H9 (cell line): ENCODE measurements around the gene LPCAT1. TPM values are rescaled to one million over a fixed set of nuclear protein-coding genes. Genes with fewer than 3 reads are reported as not detected.
A peak's percentile ranks its signal among the peaks of the same experiment; 100 is the strongest.

Experiments used
- DNase-seq: peaks from one replicate; pipeline ENCODE4 v3.0.0-alpha.2; 2017
- H2AFZ ChIP-seq: one replicate; pipeline ENCODE4 v1.6.1; 2013; ENCODE audit warnings: mild to moderate bottlenecking, low read length, control low read depth, moderate library complexity
- H2AK5ac ChIP-seq: 2 replicates; pipeline ENCODE4 v1.6.1; 2013; ENCODE audit warnings: low read length, control low read depth, mixed read lengths; ENCODE audit not compliant: insufficient read length
- H2BK120ac ChIP-seq: one replicate; pipeline ENCODE4 v1.6.1; 2013; ENCODE audit warnings: low read depth, mild to moderate bottlenecking, low read length, control low read depth, inconsistent platforms; ENCODE audit not compliant: poor library complexity, severe bottlenecking
- H2BK12ac ChIP-seq: 2 replicates; pipeline ENCODE4 v1.6.1; 2013; ENCODE audit warnings: low read length, control low read depth, mixed read lengths, low read depth; ENCODE audit not compliant: insufficient read length
- H2BK15ac ChIP-seq: 2 replicates; pipeline ENCODE4 v1.6.1; 2013; ENCODE audit warnings: low read depth, low read length, control low read depth
- H2BK20ac ChIP-seq: one replicate; pipeline ENCODE4 v1.6.1; 2013; ENCODE audit warnings: low read depth, mild to moderate bottlenecking, low read length, control low read depth, inconsistent platforms; ENCODE audit not compliant: poor library complexity, severe bottlenecking
- H2BK5ac ChIP-seq: 2 replicates; pipeline ENCODE4 v1.6.1; 2013; ENCODE audit warnings: low read length, control low read depth, mixed read lengths; ENCODE audit not compliant: insufficient read length
- H3K14ac ChIP-seq: 2 replicates; pipeline ENCODE4 v1.6.1; 2013; ENCODE audit warnings: low read length, control low read depth; ENCODE audit not compliant: insufficient read depth
- H3K18ac ChIP-seq: 2 replicates; pipeline ENCODE4 v1.6.1; 2013; ENCODE audit warnings: low read depth, mild to moderate bottlenecking, mixed read lengths, low read length, control low read depth; ENCODE audit not compliant: insufficient read length
- H3K23ac ChIP-seq: 2 replicates; pipeline ENCODE4 v1.6.1; 2013; ENCODE audit warnings: low read length, control low read depth, mixed read lengths, low read depth; ENCODE audit not compliant: insufficient read length
- H3K23me2 ChIP-seq: 2 replicates; pipeline ENCODE4 v1.6.1; 2013; ENCODE audit warnings: low read depth, mild to moderate bottlenecking, mixed read lengths, low read length, control low read depth; ENCODE audit not compliant: insufficient read length, poor library complexity, severe bottlenecking
- H3K27ac ChIP-seq: 2 replicates; pipeline ENCODE4 v1.5.1; 2013; ENCODE audit warnings: low read length, control low read depth, mixed read lengths, low read depth; ENCODE audit not compliant: insufficient read length
- H3K27me3 ChIP-seq: 2 replicates; pipeline ENCODE4 v1.6.1; 2013; ENCODE audit warnings: low read length, control low read depth, inconsistent platforms; ENCODE audit not compliant: insufficient read depth
- H3K4ac ChIP-seq: 2 replicates; pipeline ENCODE4 v1.6.1; 2013; ENCODE audit warnings: low read depth, mild to moderate bottlenecking, control low read depth, inconsistent platforms, low read length, moderate library complexity
- H3K4me1 ChIP-seq: 2 replicates; pipeline ENCODE4 v1.6.1; 2013; ENCODE audit warnings: low read length, control low read depth, inconsistent platforms; ENCODE audit not compliant: insufficient read depth
- H3K4me2 ChIP-seq: 2 replicates; pipeline ENCODE4 v1.6.1; 2013; ENCODE audit warnings: low read length, control low read depth, mixed read lengths; ENCODE audit not compliant: insufficient read length, insufficient read depth
- H3K56ac ChIP-seq: 2 replicates; pipeline ENCODE4 v1.6.1; 2013; ENCODE audit warnings: low read depth, mild to moderate bottlenecking, mixed read lengths, low read length, control low read depth; ENCODE audit not compliant: insufficient read length
- H3K79me1 ChIP-seq: 2 replicates; pipeline ENCODE4 v1.6.1; 2013; ENCODE audit warnings: low read depth, mild to moderate bottlenecking, moderate library complexity, low read length, control low read depth, inconsistent platforms; ENCODE audit not compliant: insufficient read depth, poor library complexity, severe bottlenecking
- H3K79me2 ChIP-seq: 2 replicates; pipeline ENCODE4 v1.6.1; 2013; ENCODE audit warnings: low read length, control low read depth, inconsistent platforms; ENCODE audit not compliant: insufficient read depth
- H3K9ac ChIP-seq: 2 replicates; pipeline ENCODE4 v1.6.1; 2013; ENCODE audit warnings: low read length, control low read depth, mixed read lengths; ENCODE audit not compliant: insufficient read length; ENCODE audit errors: extremely low read depth
- H3K9me3 ChIP-seq: one replicate; pipeline ENCODE4 v1.6.1; 2013; ENCODE audit warnings: low read depth, low read length, inconsistent platforms; ENCODE audit not compliant: control insufficient read depth
- H3T11ph ChIP-seq: one replicate; pipeline ENCODE4 v1.6.1; 2013; ENCODE audit warnings: mild to moderate bottlenecking, low read length, control low read depth, inconsistent platforms
- H4K20me1 ChIP-seq: one replicate; pipeline ENCODE4 v1.6.1; 2013; ENCODE audit not compliant: control insufficient read depth, insufficient read length, insufficient read depth
- H4K5ac ChIP-seq: 2 replicates; pipeline ENCODE4 v1.6.1; 2013; ENCODE audit warnings: low read depth, mild to moderate bottlenecking, mixed read lengths, low read length, control low read depth; ENCODE audit not compliant: insufficient read length
- H4K8ac ChIP-seq: replicated peaks from 2 replicates; pipeline ENCODE4 v1.6.1; 2013; ENCODE audit warnings: low read length, control low read depth, mixed read lengths, low read depth; ENCODE audit not compliant: insufficient read length
- H4K91ac ChIP-seq: 2 replicates; pipeline ENCODE4 v1.6.1; 2013; ENCODE audit warnings: low read depth, mild to moderate bottlenecking, moderate library complexity, mixed read lengths, low read length, control low read depth; ENCODE audit not compliant: insufficient read length
- H3K27ac Mint-ChIP-seq, 3 experiments: 2 replicates in 2 of 3; 3 replicates in 1 of 3; pipeline ENCODE4 v1.8.0; 2020 to 2021; ENCODE audit warnings: mixed read lengths in 3 of 3, mild to moderate bottlenecking in 1 of 3, moderate library complexity in 1 of 3
- H3K27me3 Mint-ChIP-seq: 2 replicates; pipeline ENCODE4 v1.8.0; 2021; ENCODE audit warnings: low read depth, mild to moderate bottlenecking, moderate library complexity, mixed read lengths
- H3K36me3 Mint-ChIP-seq, 3 experiments: 2 replicates in 2 of 3; 3 replicates in 1 of 3; pipeline ENCODE4 v1.8.0; 2020 to 2021; ENCODE audit warnings: low read depth in 3 of 3, mixed read lengths in 3 of 3; ENCODE audit not compliant: insufficient read depth in 1 of 3
- H3K4me1 Mint-ChIP-seq, 2 experiments: 2 replicates each; pipeline ENCODE4 v1.8.0; 2020; ENCODE audit warnings: mixed read lengths in 2 of 2
- H3K4me3 Mint-ChIP-seq, 2 experiments: 2 replicates in 1 of 2; 3 replicates in 1 of 2; pipeline ENCODE4 v1.8.0; 2020 to 2021; ENCODE audit warnings: mild to moderate bottlenecking in 2 of 2, mixed read lengths in 2 of 2, moderate library complexity in 1 of 2
- H3K9me3 Mint-ChIP-seq, 2 experiments: 2 replicates in 1 of 2; 3 replicates in 1 of 2; pipeline ENCODE4 v1.8.0; 2020; ENCODE audit warnings: mild to moderate bottlenecking in 2 of 2, mixed read lengths in 2 of 2, moderate library complexity in 1 of 2
- CTCF ChIP-seq: fragments of 200-600 bp; sonication (generic); conservative IDR thresholded peaks from 3 replicates; pipeline ENCODE4 v1.8.0; 2021; ENCODE audit warnings: antibody characterized with exemption, mild to moderate bottlenecking
- WGBS: extraction: QIAGEN DNeasy Blood & Tissue Kit; methylation state at CpG from one replicate; pipeline ENCODE4 v1.1.7; 2013; ENCODE audit warnings: missing lambda C conversion rate, low lambda C conversion rate, mixed read lengths; ENCODE audit not compliant: insufficient read length; ENCODE audit errors: extremely low coverage; 5-methylcytosine and 5-hydroxymethylcytosine counted together
- total RNA-seq: library from RNA; stranded (reverse); gene quantifications from 2 replicates; pipeline ENCODE4 v1.2.1, GENCODE V29; 2021

Gene LPCAT1
- total RNA-seq, 1 experiment from 2014 or later: 231 TPM

GRCh38 chr5:1498623-1499416 is 24.9 kb downstream of the LPCAT1 start:
- H3K27me3 Mint-ChIP-seq: no peaks in the 10 kb centered on the region
- peaks cover 19 to 20% of the 10 kb centered on the region in 2 experiments for H3K4me1 Mint-ChIP-seq

More at GRCh38 chr5:1498623-1499416, 24.9 kb downstream of the LPCAT1 start:
- Histone ChIP-seq H3K27ac (no peak overlapping the region), H3K56ac (no peak overlapping the region), H3K9ac (no peak overlapping the region), H3K4me1 (no peaks in the 10 kb centered on the region; the same call in 1 of the 2 replicates), H2BK12ac (no peak overlapping the region), H4K5ac (no peak overlapping the region), H2BK5ac (no peak overlapping the region), H2BK20ac (no peak overlapping the region), H2BK15ac (no peak overlapping the region), H3K79me2 (peaks cover 30% of the 10 kb centered on the region), H3K4ac (no peak overlapping the region), H3K14ac (no peak overlapping the region), H2AFZ (no peak overlapping the region), H4K8ac (no peak overlapping the region), H4K20me1 (peaks cover 2% of the 10 kb centered on the region), H3K4me2 (no peak overlapping the region), H4K91ac (no peak overlapping the region), H3K79me1 (peaks cover 7% of the 10 kb centered on the region), H3K27me3 (no peaks in the 10 kb centered on the region), H2BK120ac (no peak overlapping the region), H3K9me3 (no peaks in the 10 kb centered on the region), H2AK5ac (no peak overlapping the region), H3K18ac (no peak overlapping the region), H3K23me2 (no peaks in the 10 kb centered on the region), H3T11ph (no peak overlapping the region), H3K23ac (no peak overlapping the region)
- Mint-ChIP-seq H3K36me3 (peaks cover 14 to 61% (median 61%) of the 10 kb centered on the region in 3 experiments), H3K27ac (peak overlapping the region in 2 of 3 experiments; percentile 2 to 15; a peak in 3 of 7 replicates), H3K4me3 (no peak overlapping the region), H3K9me3 (no peaks in the 10 kb centered on the region)
- no peak for DNase-seq
- TF ChIP-seq CTCF: no peak
- WGBS: no CpG with 5 or more reads among the region's 17 CpGs
